Measurements from ENCODE around the gene HCRT. TPM values are rescaled to one million over a fixed set of nuclear protein-coding genes. Genes with fewer than 3 reads are reported as not detected.

HCRT gene, protein sequence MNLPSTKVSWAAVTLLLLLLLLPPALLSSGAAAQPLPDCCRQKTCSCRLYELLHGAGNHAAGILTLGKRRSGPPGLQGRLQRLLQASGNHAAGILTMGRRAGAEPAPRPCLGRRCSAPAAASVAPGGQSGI
- not detected in 2 replicates for total RNA-seq (2021; fragmentation: NEBNext Ultra II Directional; extraction: Animal tissue kit (Norgen Biotek cat#: 25700))
- polyA plus RNA-seq (2011; rRNA removed): not detected in 2 replicates
- polyA plus RNA-seq (2011; cell fraction: cytosol; rRNA removed): not detected
- polyA plus RNA-seq (2011; cell fraction: nucleus; rRNA removed): not detected
- polyA plus RNA-seq (2012, experiment 1 of 2): not detected in 4 replicates
- polyA plus RNA-seq (2012, experiment 2 of 2): not detected
- polyA plus RNA-seq (2013, experiment 1 of 2): 0.22 TPM
- polyA plus RNA-seq (2013, experiment 2 of 2): 0.28 TPM
- polyA minus RNA-seq (2011; rRNA and poly(A)+ RNA removed): not detected in 2 replicates
- not detected for polyA minus RNA-seq (2011; cell fraction: cytosol; rRNA and poly(A)+ RNA removed)
- not detected for polyA minus RNA-seq (2011; cell fraction: nucleus; rRNA and poly(A)+ RNA removed)
- long read RNA-seq, experiment 1: 0 reads
- long read RNA-seq, experiment 2: 0 reads

GRCh38 chr17:42184713-42185620, at the start of gene HCRT:
Gene HCRT, minus strand, starts transcription at chr17:42185452. Its CDS starts 87 bp downstream, at chr17:42185365.
- H3K23ac ChIP-seq (ENCODE audit: insufficient read length): no peak within 1 kb of the TSS
- no peak within 1 kb of the TSS for H2AFZ ChIP-seq (ENCODE audit: low read length)
- no peak within 1 kb of the TSS for H3K9ac ChIP-seq (replicated peaks in 1 of 4; ENCODE audit: extremely low read depth in 1 of 4, low read depth in 3 of 4, low read length in 3 of 4)
- TF ChIP-seq ATF3 (IDR thresholded peaks at IDR 0.05; ENCODE audit: insufficient read depth, low read depth, low read length): no peak
- TF ChIP-seq CBX5 (IDR thresholded peaks at IDR 0.05; ENCODE audit: low read depth, low read length): no peak
- no peak for TF ChIP-seq KDM1A (IDR thresholded peaks at IDR 0.05; ENCODE audit: borderline replicate concordance, low read length)
- TF ChIP-seq SIRT6 (IDR thresholded peaks at IDR 0.05; ENCODE audit: low read length): no peak
- TF ChIP-seq NRF1 (IDR thresholded peaks at IDR 0.05; ENCODE audit: low read depth, low read length): no peak
- TF ChIP-seq POLR2A (IDR thresholded peaks at IDR 0.05; ENCODE audit: control extremely low read depth in 1 of 2, low read depth in 2 of 2, low read length in 2 of 2): no peak
- TF ChIP-seq CREB1 (IDR thresholded peaks at IDR 0.05): no peak
- TF ChIP-seq CHD2 (IDR thresholded peaks at IDR 0.05; ENCODE audit: low read length): no peak
- no peak for TF ChIP-seq GTF2F1 (IDR thresholded peaks at IDR 0.05; ENCODE audit: borderline replicate concordance, low read depth, low read length)

More at GRCh38 chr17:42184713-42185620, at the start of gene HCRT:
- POLR2A ChIA-PET (ENCODE audit: partially characterized antibody): interaction anchor here (1.0 to 1.3 kb wide), 5 partner anchors 9 to 342 kb away, joined by 3 to 7 read pairs (median 3); partner anchors contain the start of gene GHDC
- Histone ChIP-seq H4K8ac (ENCODE audit: extremely low read depth, insufficient read depth, low read length) (no peak within 1 kb of the TSS; the same call in 1 of the 2 replicates), H2BK20ac (ENCODE audit: low read length) (0 out of 2 replicates have a peak within 1 kb of the TSS, but pooled peaks have one; percentile 37), H2BK5ac (ENCODE audit: low read depth, low read length) (no peak within 1 kb of the TSS), H3K56ac (replicated peaks; ENCODE audit: insufficient read length, low read depth, low read length) (no peak within 1 kb of the TSS), H2BK15ac (ENCODE audit: low read length) (peak within 1 kb of the TSS; percentile 37; the same call in 1 of the 2 replicates), H3K18ac (ENCODE audit: extremely low read depth, low read length) (peak within 1 kb of the TSS; percentile 60), H4K20me1 (replicated peaks in 1 of 2; ENCODE audit: control insufficient read depth in 1 of 2, insufficient read depth in 2 of 2, low read length in 2 of 2) (no peaks in the 10 kb centered on the region), H3K4me1 (replicated peaks in 1 of 4; ENCODE audit: control insufficient read depth in 3 of 4, insufficient read depth in 4 of 4, low read length in 3 of 4) (peaks cover 0 to 17% (median 13%) of the 10 kb centered on the region in 4 experiments; a peak in 5 of 7 replicates), H3K9me3 (ENCODE audit: insufficient read depth in 2 of 2, low read depth in 1 of 2, low read length in 1 of 2) (no peaks in the 10 kb centered on the region), H3K79me2 (ENCODE audit: control insufficient read depth in 1 of 2, insufficient read depth in 2 of 2, low read length in 2 of 2) (no peaks in the 10 kb centered on the region), H3K27me3 (replicated peaks in 1 of 4; ENCODE audit: control insufficient read depth in 3 of 4, extremely low read depth in 1 of 4, insufficient read depth in 3 of 4, low read length in 3 of 4) (peaks cover 7 to 55% (median 41%) of the 10 kb centered on the region in 4 experiments), H3K4me3 (ENCODE audit: extremely low read depth in 1 of 4, insufficient read depth in 2 of 4, low read depth in 3 of 4, low read length in 4 of 4) (peak within 1 kb of the TSS in 2 of 4 experiments; percentile 5 to 71; a peak in 3 of 8 replicates), H3K27ac (ENCODE audit: low read depth, low read length) (no peak within 1 kb of the TSS), H2BK12ac (ENCODE audit: low read depth, low read length) (peak within 1 kb of the TSS; percentile 52; the same call in 1 of the 2 replicates), H2AK5ac (ENCODE audit: low read depth, low read length) (no peak within 1 kb of the TSS), H2BK120ac (replicated peaks; ENCODE audit: low read depth, low read length) (no peak within 1 kb of the TSS), H3K79me1 (ENCODE audit: low read depth, low read length) (no peaks in the 10 kb centered on the region), H3K36me3 (ENCODE audit: control insufficient read depth in 2 of 4, insufficient read depth in 4 of 4, low read length in 3 of 4) (no peaks in the 10 kb centered on the region), H3K23me2 (ENCODE audit: low read depth, low read length) (peaks cover 13% of the 10 kb centered on the region; the same call in 1 of the 2 replicates), H3K14ac (ENCODE audit: insufficient read length) (no peak within 1 kb of the TSS), H3K4me2 (ENCODE audit: insufficient read depth in 1 of 2, low read depth in 2 of 2, low read length in 2 of 2) (peak within 1 kb of the TSS; percentile 49 to 93), H3K4ac (replicated peaks; ENCODE audit: insufficient read length, low read depth, low read length) (no peak within 1 kb of the TSS), H4K91ac (replicated peaks; ENCODE audit: insufficient read length, low read length) (peak within 1 kb of the TSS; percentile 75), H4K5ac (ENCODE audit: insufficient read length, low read depth, low read length) (no peak within 1 kb of the TSS)
- WGBS, 2 experiments (ENCODE audit: extremely low coverage in 1 of 2, insufficient coverage in 1 of 2, insufficient read length in 1 of 2, insufficient replicate concordance in 2 of 2, low coverage in 1 of 2, low lambda C conversion rate in 2 of 2, missing lambda C conversion rate in 1 of 2): 86% methylated on average over 11 of the region's 11 CpGs; no CpG with 5 or more reads in 1 of the 2 experiments
- CTCF ChIA-PET (ENCODE audit: partially characterized antibody): interaction anchor here (0.7 to 1.9 kb wide), 12 partner anchors 9 to 339 kb away, joined by 3 to 9 read pairs (median 3); partner anchors contain the start of gene GHDC
- FAIRE-seq (no peak), DNase-seq (ENCODE audit: low read depth in 1 of 2, low spot score in 2 of 2) (no peak)

Data from H1 (cell line).